Measurements from ENCODE around the gene GCFC2.
"Not testable (repeated sequence)": the region's sequence is repeated elsewhere in the genome, so short reads cannot be mapped to it uniquely, and the experiment has no call there.

The GCFC2 gene

DNA sequence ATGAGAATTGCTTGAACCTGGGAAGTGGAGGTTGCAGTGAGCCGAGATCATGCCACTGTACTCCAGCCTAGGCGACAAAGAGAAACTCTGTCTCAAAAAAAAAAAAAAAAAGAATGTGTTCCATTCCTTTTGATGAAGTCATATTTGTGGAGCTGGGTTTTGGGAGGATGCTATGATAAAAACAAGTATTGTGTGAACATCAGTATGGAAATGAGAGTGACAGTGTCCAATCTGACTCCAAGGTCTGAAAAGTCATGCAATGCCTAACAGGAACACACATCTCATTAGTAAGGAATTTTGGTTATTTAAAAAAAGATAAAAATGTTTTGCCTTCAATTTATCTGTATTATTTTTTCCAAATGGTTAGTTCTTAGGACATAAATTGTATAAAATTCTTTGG is 11.8 kb downstream of the GCFC2 start:
- POLR2A ChIA-PET = no interaction called here
- TF ChIP-seq ZNF384 (IDR thresholded peaks at IDR 0.05) (no peak), FOXA1 (IDR thresholded peaks at IDR 0.05) (no peak), ELF4 (IDR thresholded peaks at IDR 0.05) (no peak), L3MBTL2 (conservative IDR thresholded peaks at IDR 0.05) (no peak)
- TF ChIP-seq, protein P1, sequence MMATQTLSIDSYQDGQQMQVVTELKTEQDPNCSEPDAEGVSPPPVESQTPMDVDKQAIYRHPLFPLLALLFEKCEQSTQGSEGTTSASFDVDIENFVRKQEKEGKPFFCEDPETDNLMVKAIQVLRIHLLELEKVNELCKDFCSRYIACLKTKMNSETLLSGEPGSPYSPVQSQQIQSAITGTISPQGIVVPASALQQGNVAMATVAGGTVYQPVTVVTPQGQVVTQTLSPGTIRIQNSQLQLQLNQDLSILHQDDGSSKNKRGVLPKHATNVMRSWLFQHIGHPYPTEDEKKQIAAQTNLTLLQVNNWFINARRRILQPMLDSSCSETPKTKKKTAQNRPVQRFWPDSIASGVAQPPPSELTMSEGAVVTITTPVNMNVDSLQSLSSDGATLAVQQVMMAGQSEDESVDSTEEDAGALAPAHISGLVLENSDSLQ (IDR thresholded peaks at IDR 0.05) = no peak
- DNase-seq (ENCODE audit: extremely low spot score) = no peak
- CTCF ChIA-PET = no interaction called here

DNA sequence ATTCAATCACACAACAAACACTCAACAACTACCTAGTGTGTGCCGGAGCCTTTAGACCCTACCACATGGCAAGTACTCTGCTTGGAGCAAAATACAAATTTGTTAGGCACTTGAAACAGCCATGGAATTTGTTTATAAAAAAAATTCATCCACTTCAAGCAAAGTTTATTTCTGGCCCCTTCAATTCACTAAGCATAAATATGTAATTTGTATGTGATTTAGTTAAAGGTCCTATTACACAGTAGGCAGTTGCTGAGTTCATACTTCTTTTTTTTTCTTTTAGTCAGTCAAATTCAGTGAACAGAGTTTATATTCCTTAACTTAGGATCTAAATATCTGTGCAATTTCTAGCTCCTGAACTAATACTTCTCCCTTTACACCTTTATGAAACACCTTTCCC is 22.5 kb downstream of the GCFC2 start:
- ChIA-PET POLR2A (no interaction called here), CTCF (no interaction called here)
- no peak for DNase-seq (ENCODE audit: extremely low spot score)
- TF ChIP-seq FOXK2 (IDR thresholded peaks at IDR 0.05) = no peak
- no peak for TF ChIP-seq L3MBTL2 (conservative IDR thresholded peaks at IDR 0.05)
- no peak for TF ChIP-seq SUZ12 (IDR thresholded peaks at IDR 0.05)
- no peak for TF ChIP-seq ELF4 (IDR thresholded peaks at IDR 0.05)
- TF ChIP-seq NFRKB (IDR thresholded peaks at IDR 0.05) = no peak
- TF ChIP-seq TARDBP (IDR thresholded peaks at IDR 0.05) = no peak
- no peak for TF ChIP-seq SP1 (IDR thresholded peaks at IDR 0.05)
- TF ChIP-seq BHLHE40 (IDR thresholded peaks at IDR 0.05; ENCODE audit: borderline replicate concordance) = no peak
- TF ChIP-seq FOXA1 (IDR thresholded peaks at IDR 0.05) = no peak
- no peak for TF ChIP-seq LEF1 (IDR thresholded peaks at IDR 0.05; ENCODE audit: borderline replicate concordance)
- no peak for TF ChIP-seq ZNF384 (IDR thresholded peaks at IDR 0.05)
- TF ChIP-seq FOXM1 (IDR thresholded peaks at IDR 0.05; ENCODE audit: borderline replicate concordance) = no peak
- no peak for TF ChIP-seq HDGF (IDR thresholded peaks at IDR 0.05; ENCODE audit: borderline replicate concordance)

DNA sequence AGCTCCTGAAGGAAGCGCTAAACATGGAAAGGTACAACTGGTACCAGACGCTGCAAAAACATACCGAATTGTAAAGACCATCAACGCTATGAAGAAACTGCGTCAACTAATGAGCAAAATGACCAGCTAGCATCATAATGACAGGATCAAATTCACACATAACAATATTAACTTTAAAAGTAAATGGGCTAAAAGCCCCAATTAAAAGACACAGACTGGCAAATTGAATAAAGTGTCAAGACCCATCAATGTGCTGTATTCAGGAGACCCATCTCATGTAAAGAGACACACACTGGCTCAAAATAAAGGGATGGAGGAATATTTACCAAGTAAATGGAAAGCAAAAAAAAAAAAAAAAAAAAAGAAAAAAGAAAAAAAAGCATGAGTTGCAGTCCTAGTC is 27.3 kb downstream of the GCFC2 start:
- CTCF ChIA-PET; DNase-seq (ENCODE audit: extremely low spot score); POLR2A ChIA-PET: not testable (repeated sequence)

DNA sequence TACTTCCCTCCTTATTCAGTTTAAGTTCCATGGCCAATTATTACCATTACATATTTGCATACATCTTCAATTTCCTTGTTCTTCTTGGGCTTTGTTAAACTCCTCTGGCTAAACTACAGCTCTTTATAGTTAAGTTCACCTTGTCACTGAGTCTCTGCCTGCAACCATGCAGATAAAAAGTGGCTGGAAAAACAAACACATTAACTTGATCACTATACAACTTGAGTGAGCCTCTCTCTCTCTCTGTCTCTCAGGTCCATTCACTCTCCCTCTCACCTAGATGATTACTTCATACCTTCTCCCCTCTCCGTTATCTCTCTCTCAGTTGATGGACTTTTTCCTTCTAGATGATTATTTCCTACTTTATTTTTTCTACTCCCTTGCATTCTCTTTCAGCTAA is 30.3 kb downstream of the GCFC2 start:
- no peak for DNase-seq (ENCODE audit: extremely low spot score)
- CTCF ChIA-PET = no interaction called here
- TF ChIP-seq FOXA1 (IDR thresholded peaks at IDR 0.05) = no peak
- no peak for TF ChIP-seq SUZ12 (IDR thresholded peaks at IDR 0.05)
- TF ChIP-seq FOXM1 (IDR thresholded peaks at IDR 0.05; ENCODE audit: borderline replicate concordance) = no peak
- TF ChIP-seq, protein P1 (IDR thresholded peaks at IDR 0.05) = no peak
- TF ChIP-seq ARNT (IDR thresholded peaks at IDR 0.05) = no peak
- no peak for TF ChIP-seq ZNF384 (IDR thresholded peaks at IDR 0.05)
- TF ChIP-seq ELF4 (IDR thresholded peaks at IDR 0.05) = no peak
- no peak for TF ChIP-seq LEF1 (IDR thresholded peaks at IDR 0.05; ENCODE audit: borderline replicate concordance)
- no peak for TF ChIP-seq HDGF (IDR thresholded peaks at IDR 0.05; ENCODE audit: borderline replicate concordance)

DNA sequence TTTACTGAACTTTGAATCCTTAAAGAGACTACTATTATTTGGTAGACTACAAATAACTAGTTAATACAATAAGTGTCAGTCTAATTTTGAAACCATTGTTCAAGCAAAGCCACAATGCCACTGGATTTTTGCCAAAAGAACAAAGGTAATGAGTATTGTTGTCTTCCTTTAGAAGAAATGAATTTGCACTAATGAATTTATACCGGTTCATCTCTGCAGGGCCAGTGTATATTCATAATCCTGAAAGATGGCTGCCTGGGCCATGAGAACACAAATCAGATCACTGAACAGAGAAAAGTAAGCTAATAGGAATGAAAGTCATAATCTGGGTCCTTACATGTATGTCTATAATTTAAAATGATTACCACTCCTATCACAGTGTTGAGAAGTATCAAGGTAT is 31.2 kb downstream of the GCFC2 start:
- ChIA-PET CTCF (no interaction called here), POLR2A (no interaction called here)
- DNase-seq (ENCODE audit: extremely low spot score) = no peak
- TF ChIP-seq SP1 (IDR thresholded peaks at IDR 0.05) = no peak
- TF ChIP-seq, protein P1 (IDR thresholded peaks at IDR 0.05) = no peak
- TF ChIP-seq LEF1 (IDR thresholded peaks at IDR 0.05; ENCODE audit: borderline replicate concordance) = no peak
- TF ChIP-seq CTBP1 (IDR thresholded peaks at IDR 0.05; ENCODE audit: borderline replicate concordance) = no peak
- no peak for TF ChIP-seq TARDBP (IDR thresholded peaks at IDR 0.05)
- TF ChIP-seq HDGF (IDR thresholded peaks at IDR 0.05; ENCODE audit: borderline replicate concordance) = no peak
- TF ChIP-seq FOXM1 (IDR thresholded peaks at IDR 0.05; ENCODE audit: borderline replicate concordance) = no peak
- no peak for TF ChIP-seq NFRKB (IDR thresholded peaks at IDR 0.05)
- no peak for TF ChIP-seq ELF4 (IDR thresholded peaks at IDR 0.05)

More for the DNA sequence above, 30.3 kb downstream of the GCFC2 start:
- POLR2A ChIA-PET = no interaction called here

DNA sequence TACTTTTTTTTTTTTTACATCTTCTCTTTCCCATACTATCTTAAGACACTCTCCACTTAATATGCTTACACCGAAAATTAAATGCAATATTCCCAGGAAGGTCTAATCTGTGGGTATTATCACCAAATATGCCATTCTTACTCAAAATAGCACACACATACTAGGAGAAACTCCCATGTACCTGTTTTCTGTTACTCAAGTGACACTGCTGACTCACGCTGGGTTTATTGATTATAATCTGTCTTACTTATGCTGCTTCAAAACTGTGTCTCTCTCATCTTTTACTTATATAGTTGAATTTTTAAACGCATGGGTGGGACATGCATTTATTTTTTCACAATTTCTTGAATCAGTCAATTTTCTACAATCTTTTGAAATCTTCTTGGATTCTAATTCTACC is 34.3 kb downstream of the GCFC2 start:
- ChIA-PET CTCF (interaction anchor here (0.6 to 1.1 kb wide), 6 partner anchors 12 to 496 kb away, joined by 3 to 8 read pairs (median 5); no protein-coding TSS in a partner anchor), POLR2A (no interaction called here)
- DNase-seq (ENCODE audit: extremely low spot score) = no peak
- TF ChIP-seq L3MBTL2 (conservative IDR thresholded peaks at IDR 0.05) (no peak), HDGF (IDR thresholded peaks at IDR 0.05; ENCODE audit: borderline replicate concordance) (no peak)
- TF ChIP-seq, protein P1 (IDR thresholded peaks at IDR 0.05) = no peak

DNA sequence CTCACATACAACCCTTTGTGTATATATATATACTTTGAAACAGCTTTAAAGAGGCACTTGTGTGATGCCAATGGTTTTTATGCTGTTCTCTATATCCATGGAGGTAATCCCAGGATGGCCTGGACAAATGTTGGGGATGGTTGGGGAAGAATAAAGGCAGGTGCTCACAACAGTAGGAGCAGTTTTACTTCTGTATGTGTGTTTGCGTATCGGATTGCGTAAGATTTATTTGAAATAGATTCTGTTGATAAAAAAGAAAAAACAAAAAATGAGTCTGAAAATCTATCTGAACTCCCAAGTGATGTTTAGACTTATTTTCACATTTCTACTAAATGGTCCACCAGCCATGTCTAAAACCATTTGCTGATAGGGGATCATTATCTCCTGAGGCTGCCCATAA is 34.8 kb downstream of the GCFC2 start:
- TF ChIP-seq NFRKB (IDR thresholded peaks at IDR 0.05) (no peak), SUZ12 (IDR thresholded peaks at IDR 0.05) (no peak), SP1 (IDR thresholded peaks at IDR 0.05) (no peak), TARDBP (IDR thresholded peaks at IDR 0.05) (no peak), FOXK2 (IDR thresholded peaks at IDR 0.05) (no peak), FOXA1 (IDR thresholded peaks at IDR 0.05) (no peak), L3MBTL2 (conservative IDR thresholded peaks at IDR 0.05) (no peak), LEF1 (IDR thresholded peaks at IDR 0.05; ENCODE audit: borderline replicate concordance) (no peak), ZNF384 (IDR thresholded peaks at IDR 0.05) (no peak), ELF4 (IDR thresholded peaks at IDR 0.05) (no peak), HDGF (IDR thresholded peaks at IDR 0.05; ENCODE audit: borderline replicate concordance) (no peak), ARNT (IDR thresholded peaks at IDR 0.05) (no peak), CTBP1 (IDR thresholded peaks at IDR 0.05; ENCODE audit: borderline replicate concordance) (no peak), FOXM1 (IDR thresholded peaks at IDR 0.05; ENCODE audit: borderline replicate concordance) (no peak)
- TF ChIP-seq, protein P1 (IDR thresholded peaks at IDR 0.05) = no peak
- POLR2A ChIA-PET = no interaction called here

DNA sequence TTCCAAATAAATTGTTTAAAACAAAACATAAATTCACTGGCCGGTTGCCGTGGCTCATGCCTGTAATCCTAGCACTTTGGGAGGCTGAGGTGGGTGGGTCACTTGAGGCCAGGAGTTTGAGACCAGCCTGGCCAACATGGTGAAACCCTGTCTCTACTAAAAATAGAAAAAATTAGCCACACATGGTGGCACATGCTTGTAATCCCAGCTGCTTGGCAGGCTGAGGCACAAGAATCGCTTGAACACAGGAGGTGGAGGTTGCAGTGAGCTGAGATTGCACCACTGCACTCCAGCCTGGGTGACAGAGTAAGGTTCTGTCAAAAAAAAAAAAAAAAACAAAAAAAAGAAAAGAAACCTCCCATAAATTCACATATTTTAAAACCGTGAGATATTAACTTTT is 35.3 kb downstream of the GCFC2 start:
- POLR2A ChIA-PET, CTCF ChIA-PET: not testable (repeated sequence)

More for the DNA sequence above, 34.8 kb downstream of the GCFC2 start:
- CTCF ChIA-PET = interaction anchor here (0.6 kb wide), 1 partner anchor 496 kb away, joined by 6 read pairs; no protein-coding TSS in a partner anchor
- no peak for DNase-seq (ENCODE audit: extremely low spot score)

More for the DNA sequence above, 35.3 kb downstream of the GCFC2 start:
- DNase-seq (ENCODE audit: extremely low spot score) = not testable (repeated sequence)
